Suprapubic skin (tissue), 4 donors: ENCODE data around the gene LAP3.

Experiments
- EP300 ChIP-seq: sonication (generic); formaldehyde crosslinking; IDR thresholded peaks from one replicate; pipeline ENCODE4 v1.6.1; 2017; ENCODE audit warnings: antibody characterized with exemption
- POLR2A ChIP-seq, 2 donors: fragments of 450-650 bp; IDR thresholded peaks; one replicate each; pipeline ENCODE4 v1.6.1; 2017; ENCODE audit warnings: antibody characterized with exemption in 2 of 2, mild to moderate bottlenecking in 2 of 2, moderate library complexity in 2 of 2
- POLR2AphosphoS5 ChIP-seq, 3 donors: sonication (generic); formaldehyde crosslinking; IDR thresholded peaks; one replicate each; pipeline ENCODE4 v1.6.1; 2017; ENCODE audit warnings: antibody characterized with exemption in 3 of 3
- TF ChIP-seq, protein P1 (sequence below), 2 donors: fragments of 200-600 bp in 1 of 2; fragments of 450-650 bp in 1 of 2; sonication (generic) in 1 of 2; IDR thresholded peaks; one replicate each; pipeline ENCODE4 v1.5.1; 2016 to 2019; ENCODE audit warnings: antibody characterized with exemption in 2 of 2, mild to moderate bottlenecking in 1 of 2, moderate library complexity in 1 of 2

DNA sequence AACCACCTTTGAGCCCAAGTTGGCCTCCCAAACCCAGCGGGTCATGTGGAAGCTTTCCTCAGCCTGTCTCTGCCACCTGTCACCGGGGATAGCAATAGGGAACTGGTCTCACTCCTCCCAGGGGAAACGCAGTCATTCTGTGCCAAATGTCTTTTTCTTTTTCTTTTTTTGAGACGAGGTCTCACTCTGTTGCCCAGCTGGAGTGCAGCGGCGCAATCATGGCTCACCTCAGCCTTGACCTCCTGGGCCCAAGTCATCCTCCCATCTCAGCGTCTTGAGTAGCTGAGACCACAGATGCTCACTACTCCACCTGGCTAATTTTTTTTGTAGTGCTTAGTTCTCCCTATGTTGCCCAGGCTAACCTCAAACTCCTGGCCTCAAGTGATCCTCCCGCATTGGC, 77.7 kb downstream of the LAP3 start:
- TF ChIP-seq, protein P1, sequence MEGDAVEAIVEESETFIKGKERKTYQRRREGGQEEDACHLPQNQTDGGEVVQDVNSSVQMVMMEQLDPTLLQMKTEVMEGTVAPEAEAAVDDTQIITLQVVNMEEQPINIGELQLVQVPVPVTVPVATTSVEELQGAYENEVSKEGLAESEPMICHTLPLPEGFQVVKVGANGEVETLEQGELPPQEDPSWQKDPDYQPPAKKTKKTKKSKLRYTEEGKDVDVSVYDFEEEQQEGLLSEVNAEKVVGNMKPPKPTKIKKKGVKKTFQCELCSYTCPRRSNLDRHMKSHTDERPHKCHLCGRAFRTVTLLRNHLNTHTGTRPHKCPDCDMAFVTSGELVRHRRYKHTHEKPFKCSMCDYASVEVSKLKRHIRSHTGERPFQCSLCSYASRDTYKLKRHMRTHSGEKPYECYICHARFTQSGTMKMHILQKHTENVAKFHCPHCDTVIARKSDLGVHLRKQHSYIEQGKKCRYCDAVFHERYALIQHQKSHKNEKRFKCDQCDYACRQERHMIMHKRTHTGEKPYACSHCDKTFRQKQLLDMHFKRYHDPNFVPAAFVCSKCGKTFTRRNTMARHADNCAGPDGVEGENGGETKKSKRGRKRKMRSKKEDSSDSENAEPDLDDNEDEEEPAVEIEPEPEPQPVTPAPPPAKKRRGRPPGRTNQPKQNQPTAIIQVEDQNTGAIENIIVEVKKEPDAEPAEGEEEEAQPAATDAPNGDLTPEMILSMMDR (IDR thresholded peaks at IDR 0.05): no peak
- TF ChIP-seq POLR2AphosphoS5 (IDR thresholded peaks at IDR 0.05): no peak
- no peak for TF ChIP-seq EP300
- no peak for TF ChIP-seq POLR2A (IDR thresholded peaks at IDR 0.05)
